Spleen (tissue), 7 donors: ENCODE results near the gene IGSF21.

ENCODE experiments used
- POLR2A ChIP-seq, 3 donors: fragments of 450-650 bp; IDR thresholded peaks; one replicate each; pipeline ENCODE4 v1.5.1; 2017; ENCODE audit warnings: antibody characterized with exemption in 3 of 3, mild to moderate bottlenecking in 1 of 3
- POLR2AphosphoS5 ChIP-seq, 3 donors: sonication (generic); formaldehyde crosslinking; IDR thresholded peaks; one replicate each; pipeline ENCODE4 v1.5.1; 2017; ENCODE audit warnings: antibody characterized with exemption in 3 of 3
- TF ChIP-seq, protein P1 (sequence below), 11 experiments: fragments of 200-600 bp in 7 of 11; fragments of 450-650 bp in 4 of 11; sonication (generic) in 4 of 11; IDR thresholded peaks in 8 of 11; conservative IDR thresholded peaks in 3 of 11; 1 replicate in 7 of 11; 2 replicates in 4 of 11; pipeline versions ENCODE4 v1.4.0 to v1.8.0; 2016 to 2021; ENCODE audit warnings: antibody characterized with exemption in 11 of 11, inconsistent platforms in 4 of 11, mild to moderate bottlenecking in 1 of 11
- donor health status: DM: no; HTN: no; CAD: no; lungs with moderate emphysema.
- donor health status: DM: no; HTN: no; CAD: no.
- donor health status: DM: no; HTN: no; CAD: no.

DNA sequence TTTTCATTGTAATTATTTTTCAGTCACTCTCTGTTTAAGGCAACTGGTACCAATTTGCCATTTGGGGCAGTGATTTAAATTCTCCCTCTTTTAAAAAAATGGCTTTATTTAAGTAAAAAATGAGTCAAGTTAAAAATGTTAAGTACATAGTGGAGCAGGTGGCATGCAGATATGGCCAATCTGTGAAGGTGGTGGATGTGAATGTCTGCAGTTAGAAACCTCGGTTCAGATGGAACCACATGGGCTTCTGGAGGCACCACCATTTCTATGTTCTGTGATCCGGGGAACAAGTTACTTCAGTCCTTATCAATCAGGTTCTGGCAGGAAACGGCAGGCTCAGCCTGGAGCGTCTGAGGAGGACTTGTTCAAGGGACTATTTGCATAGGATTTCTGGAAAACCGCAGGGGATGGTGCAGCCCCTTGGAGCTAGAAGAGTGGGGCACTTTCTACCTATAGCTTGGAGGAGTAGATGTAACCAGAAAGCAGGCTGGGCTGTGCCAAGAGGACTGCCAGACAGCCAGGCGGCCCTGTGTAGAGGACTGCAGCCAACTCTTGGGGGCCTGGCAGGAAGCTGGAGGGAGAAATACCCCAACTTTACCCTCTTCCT, 12.3 kb downstream of the IGSF21 start:
- TF ChIP-seq, protein P1, sequence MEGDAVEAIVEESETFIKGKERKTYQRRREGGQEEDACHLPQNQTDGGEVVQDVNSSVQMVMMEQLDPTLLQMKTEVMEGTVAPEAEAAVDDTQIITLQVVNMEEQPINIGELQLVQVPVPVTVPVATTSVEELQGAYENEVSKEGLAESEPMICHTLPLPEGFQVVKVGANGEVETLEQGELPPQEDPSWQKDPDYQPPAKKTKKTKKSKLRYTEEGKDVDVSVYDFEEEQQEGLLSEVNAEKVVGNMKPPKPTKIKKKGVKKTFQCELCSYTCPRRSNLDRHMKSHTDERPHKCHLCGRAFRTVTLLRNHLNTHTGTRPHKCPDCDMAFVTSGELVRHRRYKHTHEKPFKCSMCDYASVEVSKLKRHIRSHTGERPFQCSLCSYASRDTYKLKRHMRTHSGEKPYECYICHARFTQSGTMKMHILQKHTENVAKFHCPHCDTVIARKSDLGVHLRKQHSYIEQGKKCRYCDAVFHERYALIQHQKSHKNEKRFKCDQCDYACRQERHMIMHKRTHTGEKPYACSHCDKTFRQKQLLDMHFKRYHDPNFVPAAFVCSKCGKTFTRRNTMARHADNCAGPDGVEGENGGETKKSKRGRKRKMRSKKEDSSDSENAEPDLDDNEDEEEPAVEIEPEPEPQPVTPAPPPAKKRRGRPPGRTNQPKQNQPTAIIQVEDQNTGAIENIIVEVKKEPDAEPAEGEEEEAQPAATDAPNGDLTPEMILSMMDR (IDR thresholded peaks at IDR 0.05 in 8 of 11, conservative IDR thresholded peaks at IDR 0.05 in 3 of 11), result no peak
- TF ChIP-seq POLR2A (IDR thresholded peaks at IDR 0.05) (no peak), POLR2AphosphoS5 (IDR thresholded peaks at IDR 0.05) (no peak)
